CD1c-positive myeloid dendritic cell (primary cell): ENCODE data around the gene GDI2.

Experiments used
- DNase-seq: peaks from one replicate; pipeline ENCODE4 v3.0.0-alpha.2; 2016; ENCODE audit errors: extremely low spot score

The GDI2 gene

DNA sequence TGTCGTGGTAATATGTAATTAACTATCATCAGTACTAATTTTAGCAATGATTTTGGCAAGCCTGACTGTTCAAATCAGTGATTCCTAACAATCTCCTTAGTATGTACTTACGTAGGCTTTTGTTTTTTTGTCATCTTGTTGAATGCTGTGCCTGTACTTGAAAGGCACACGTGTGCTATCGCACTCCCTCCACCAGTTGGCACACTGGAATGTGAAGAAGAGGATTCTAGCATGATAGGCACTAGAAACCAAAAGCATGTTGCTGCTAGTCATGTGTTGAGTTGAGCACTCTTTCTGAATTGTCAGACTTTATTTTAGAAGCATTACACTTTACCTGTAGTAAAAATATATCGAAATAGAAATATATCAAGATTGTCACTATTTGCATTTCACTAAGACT is 69.5 kb downstream of the GDI2 start:
- DNase-seq, result no peak

DNA sequence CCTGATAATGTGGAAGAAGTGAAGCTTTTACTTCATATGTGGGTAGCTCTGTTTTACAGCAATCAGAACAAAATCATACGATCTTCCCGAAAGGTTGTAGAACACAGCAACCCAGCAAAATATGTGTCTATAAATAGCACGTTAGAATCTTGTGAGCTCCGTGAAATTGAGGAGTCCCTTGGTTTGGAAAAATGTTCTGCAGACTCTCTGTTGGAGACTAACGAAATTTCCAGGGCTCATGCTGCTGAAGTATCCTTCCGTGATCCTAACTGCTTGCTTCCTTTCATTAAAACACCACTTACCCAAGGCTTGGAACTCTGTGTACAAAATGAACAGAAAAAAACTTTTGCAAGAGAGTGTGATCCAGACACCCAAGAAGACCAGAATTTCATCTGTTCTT is 71.1 kb downstream of the GDI2 start:
- DNase-seq, result no peak

GRCh38 chr10:5741276-5741675 is 72.0 kb downstream of the GDI2 start:
- no peak for DNase-seq

GRCh38 chr10:5738427-5738826 is 74.8 kb downstream of the GDI2 start:
- DNase-seq, result no peak

- no peak for DNase-seq
Measured at GRCh38 chr10:5737352-5737751, 75.9 kb downstream of the GDI2 start.

GRCh38 chr10:5736591-5736990 is 76.6 kb downstream of the GDI2 start:
- DNase-seq, result no peak

- DNase-seq, result no peak
Measured at GRCh38 chr10:5735119-5735518, 78.1 kb downstream of the GDI2 start.

- no peak for DNase-seq
Measured at GRCh38 chr10:5732141-5732540, 81.1 kb downstream of the GDI2 start.

DNA sequence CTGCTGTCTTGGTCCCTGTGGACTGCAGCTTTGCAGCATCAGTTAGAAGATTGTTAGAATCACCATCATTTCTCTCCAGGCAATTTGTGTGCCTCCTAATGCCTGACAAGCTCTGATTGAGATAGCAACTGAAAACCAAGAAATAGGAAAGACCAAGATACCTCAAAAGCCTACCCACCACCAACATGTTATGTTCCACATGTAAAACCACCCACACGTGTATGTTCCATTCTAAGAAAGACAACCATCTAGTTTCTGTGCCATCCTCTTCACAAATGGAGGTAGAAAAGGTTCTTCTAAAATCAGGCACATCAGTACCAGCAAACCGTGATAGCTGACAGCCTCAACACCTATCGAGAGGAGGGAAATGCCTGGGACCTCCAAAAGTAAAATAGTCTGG is 81.7 kb downstream of the GDI2 start:
- no peak for DNase-seq

GRCh38 chr10:5730766-5731165 is 82.5 kb downstream of the GDI2 start:
- no peak for DNase-seq

DNA sequence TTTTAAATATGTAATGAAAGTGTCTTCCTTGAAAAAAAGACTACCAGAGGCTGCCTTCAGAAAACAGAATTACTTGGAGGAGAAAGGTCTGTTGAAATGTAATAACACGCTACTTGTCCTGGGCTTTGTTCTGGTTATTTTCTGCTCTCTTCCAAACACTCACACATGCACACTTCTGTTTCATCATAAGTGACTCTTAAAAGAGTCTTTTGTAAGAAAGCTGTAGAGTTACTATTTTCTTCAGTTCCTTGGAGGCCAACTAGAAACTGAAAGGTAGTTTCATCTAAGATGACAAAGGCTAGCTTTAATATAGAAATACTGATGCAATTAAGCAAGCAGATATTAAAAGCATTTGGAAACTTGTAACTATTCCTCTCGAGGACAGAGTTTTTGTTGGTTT is 89.5 kb downstream of the GDI2 start:
- DNase-seq, result no peak

GRCh38 chr10:5720182-5720581 is 93.1 kb downstream of the GDI2 start:
- DNase-seq, result no peak

DNA sequence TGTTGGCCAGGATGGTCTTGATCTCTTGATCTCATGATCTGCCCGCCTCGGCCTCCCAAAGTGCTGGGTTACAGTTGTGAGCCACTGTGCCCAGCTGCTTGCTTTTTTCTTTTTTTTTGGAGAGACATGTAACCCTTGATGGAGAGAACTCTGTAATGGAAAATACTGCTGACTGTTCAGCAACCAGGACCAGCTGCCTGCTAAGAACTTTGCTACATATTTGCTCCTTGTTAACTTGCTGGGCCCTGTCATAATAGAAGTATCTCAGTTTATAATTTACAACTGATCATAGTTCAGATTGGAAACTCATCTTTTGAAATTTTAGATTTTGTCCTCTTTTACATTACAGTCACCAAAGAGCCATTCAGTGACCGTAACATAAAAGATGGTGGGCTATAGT is 93.7 kb downstream of the GDI2 start:
- DNase-seq, result no peak
